Smooth muscle cell (in vitro differentiated cells): Measurements from ENCODE around the gene FAM53A. TPM values are rescaled to one million over a fixed set of nuclear protein-coding genes. Genes with fewer than 3 reads are reported as not detected.

Experiments used
- DNase-seq: peaks from one replicate; lab custom pipeline; 2025; ENCODE audit not compliant: unreplicated experiment; lab: John Stamatoyannopoulos, UW
- H2AFZ ChIP-seq: fragments of 200-600 bp; sonication (generic); 2 replicates; pipeline ENCODE4 v1.6.0; 2016; ENCODE audit warnings: antibody characterized with exemption, low read depth, mild to moderate bottlenecking
- H3F3A ChIP-seq: fragments of 200-600 bp; sonication (generic); 2 replicates; pipeline ENCODE4 v1.6.0; 2017; ENCODE audit warnings: antibody characterized with exemption, low read depth
- H3K27ac ChIP-seq: fragments of 200-600 bp; sonication (generic); 2 replicates; pipeline ENCODE4 v1.5.1; 2016; ENCODE audit warnings: low read depth, mild to moderate bottlenecking
- H3K27me3 ChIP-seq: fragments of 200-600 bp; sonication (generic); 2 replicates; pipeline ENCODE4 v1.6.1; 2016; ENCODE audit warnings: low read depth, mild to moderate bottlenecking
- H3K36me3 ChIP-seq: fragments of 200-600 bp; sonication (generic); 2 replicates; pipeline ENCODE4 v1.5.1; 2016; ENCODE audit warnings: low read depth
- H3K4me1 ChIP-seq: fragments of 200-600 bp; sonication (generic); 2 replicates; pipeline ENCODE4 v1.5.1; 2016; ENCODE audit warnings: low read depth
- H3K4me2 ChIP-seq: fragments of 200-600 bp; sonication (generic); 2 replicates; pipeline ENCODE4 v1.6.0; 2016; ENCODE audit warnings: mild to moderate bottlenecking
- H3K4me3 ChIP-seq: fragments of 200-600 bp; sonication (generic); 2 replicates; pipeline ENCODE4 v1.5.1; 2016; ENCODE audit warnings: mild to moderate bottlenecking
- H3K79me2 ChIP-seq: fragments of 200-600 bp; sonication (generic); 2 replicates; pipeline ENCODE4 v1.6.0; 2016; ENCODE audit warnings: low read depth, mild to moderate bottlenecking
- H3K9ac ChIP-seq: fragments of 200-600 bp; sonication (generic); 2 replicates; pipeline ENCODE4 v1.6.0; 2016; ENCODE audit warnings: low read depth
- H3K9me3 ChIP-seq: fragments of 200-600 bp; sonication (generic); replicated peaks from 2 replicates; pipeline ENCODE4 v1.5.1; 2016; ENCODE audit warnings: low read depth
- H4K20me1 ChIP-seq: fragments of 200-600 bp; sonication (generic); 2 replicates; pipeline ENCODE4 v1.6.0; 2016; ENCODE audit warnings: low read depth
- WGBS: methylation state at CpG from one replicate; pipeline ENCODE4 v1.1.7; 2016; ENCODE audit warnings: low lambda C conversion rate; 5-methylcytosine and 5-hydroxymethylcytosine counted together
- polyA plus RNA-seq: library from polyadenylated mRNA; unstranded; fragments of >200 nt; fragmentation: Nextera tagmentation; extraction: Ambion mirVana; gene quantifications from 2 replicates; pipeline ENCODE4 v1.2.1, GENCODE V29; 2016
- total RNA-seq: library from RNA; depleted of rRNA; stranded (reverse); fragments of >200 nt; gene quantifications from 2 replicates; pipeline ENCODE4 v1.2.3, GENCODE V29; 2014
- TF ChIP-seq, protein P1 (sequence below): fragments of 200-600 bp; sonication (generic); IDR thresholded peaks from 2 replicates; pipeline ENCODE4 v1.5.1; 2017; ENCODE audit warnings: borderline replicate concordance, mild to moderate bottlenecking, antibody characterized with exemption; ENCODE audit not compliant: insufficient read depth, poor library complexity, severe bottlenecking

The FAM53A gene
- total and polyA plus RNA-seq, 2 experiments from 2014 or later, result 0.70 TPM; not detected in 1

DNA sequence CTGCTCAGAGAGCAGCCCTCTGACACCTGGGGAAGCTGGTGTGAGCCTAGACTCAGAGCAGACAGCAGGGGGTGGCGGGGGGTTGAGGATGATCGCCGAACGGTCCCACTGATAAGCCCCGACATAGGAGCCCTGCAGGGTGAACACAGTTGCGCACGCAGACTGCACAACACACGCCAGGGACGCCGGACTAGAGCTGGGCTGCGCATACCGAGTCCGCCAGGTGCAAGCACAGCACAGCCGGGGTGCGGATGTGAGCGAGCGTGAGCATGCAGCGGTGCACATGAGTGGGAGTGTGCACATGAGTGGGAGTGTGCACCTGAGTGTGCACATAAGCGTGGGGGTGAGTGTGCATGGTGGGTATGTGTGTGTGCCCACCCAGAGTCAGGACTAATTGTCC lies 36.7 kb downstream of the FAM53A start:
- Histone ChIP-seq H4K20me1 (no peaks in the 10 kb centered on the region), H3K9ac (no peak overlapping the region), H3K4me1 (peaks cover 11% of the 10 kb centered on the region), H3K9me3 (no peaks in the 10 kb centered on the region), H3K4me3 (no peak overlapping the region), H3K27ac (no peak overlapping the region), H3K79me2 (no peaks in the 10 kb centered on the region), H2AFZ (no peak overlapping the region), H3K4me2 (no peak overlapping the region), H3F3A (no peaks in the 10 kb centered on the region), H3K27me3 (no peaks in the 10 kb centered on the region), H3K36me3 (no peaks in the 10 kb centered on the region)
- WGBS, result 96% methylated on average over 19 of the region's 19 CpGs
- TF ChIP-seq, protein P1, sequence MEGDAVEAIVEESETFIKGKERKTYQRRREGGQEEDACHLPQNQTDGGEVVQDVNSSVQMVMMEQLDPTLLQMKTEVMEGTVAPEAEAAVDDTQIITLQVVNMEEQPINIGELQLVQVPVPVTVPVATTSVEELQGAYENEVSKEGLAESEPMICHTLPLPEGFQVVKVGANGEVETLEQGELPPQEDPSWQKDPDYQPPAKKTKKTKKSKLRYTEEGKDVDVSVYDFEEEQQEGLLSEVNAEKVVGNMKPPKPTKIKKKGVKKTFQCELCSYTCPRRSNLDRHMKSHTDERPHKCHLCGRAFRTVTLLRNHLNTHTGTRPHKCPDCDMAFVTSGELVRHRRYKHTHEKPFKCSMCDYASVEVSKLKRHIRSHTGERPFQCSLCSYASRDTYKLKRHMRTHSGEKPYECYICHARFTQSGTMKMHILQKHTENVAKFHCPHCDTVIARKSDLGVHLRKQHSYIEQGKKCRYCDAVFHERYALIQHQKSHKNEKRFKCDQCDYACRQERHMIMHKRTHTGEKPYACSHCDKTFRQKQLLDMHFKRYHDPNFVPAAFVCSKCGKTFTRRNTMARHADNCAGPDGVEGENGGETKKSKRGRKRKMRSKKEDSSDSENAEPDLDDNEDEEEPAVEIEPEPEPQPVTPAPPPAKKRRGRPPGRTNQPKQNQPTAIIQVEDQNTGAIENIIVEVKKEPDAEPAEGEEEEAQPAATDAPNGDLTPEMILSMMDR, result no peak
- DNase-seq, result no peak

DNA sequence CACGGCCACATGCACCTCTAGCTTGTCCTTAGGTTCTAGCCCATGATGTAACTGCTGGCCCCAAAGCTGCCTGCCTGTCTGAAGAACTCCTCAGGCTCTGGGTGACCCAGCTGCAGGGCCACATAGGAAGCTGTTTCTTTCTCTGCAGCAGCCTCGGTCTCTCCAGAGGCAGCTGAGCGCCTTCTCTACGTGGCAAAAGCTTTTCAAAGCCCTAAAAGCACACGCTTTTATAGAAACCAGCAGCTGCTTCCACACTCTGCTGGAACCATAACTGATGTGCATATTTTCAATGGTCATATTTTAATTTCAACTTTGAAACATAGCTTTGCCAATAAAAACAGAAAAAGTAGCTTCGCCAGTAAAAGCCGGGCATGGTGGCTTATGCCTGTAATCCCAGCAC lies 37.4 kb downstream of the FAM53A start:
- Histone ChIP-seq H3K9me3 (no peaks in the 10 kb centered on the region), H3K79me2 (no peaks in the 10 kb centered on the region), H3K27ac (no peak overlapping the region), H3K4me3 (no peak overlapping the region), H3K27me3 (no peaks in the 10 kb centered on the region), H3K4me2 (no peak overlapping the region), H3K9ac (no peak overlapping the region), H4K20me1 (no peaks in the 10 kb centered on the region), H3F3A (no peaks in the 10 kb centered on the region), H2AFZ (no peak overlapping the region), H3K36me3 (no peaks in the 10 kb centered on the region), H3K4me1 (peaks cover 11% of the 10 kb centered on the region)
- DNase-seq, result no peak
- TF ChIP-seq, protein P1, result no peak
- 93% methylated on average over 7 of the region's 7 CpGs for WGBS

DNA sequence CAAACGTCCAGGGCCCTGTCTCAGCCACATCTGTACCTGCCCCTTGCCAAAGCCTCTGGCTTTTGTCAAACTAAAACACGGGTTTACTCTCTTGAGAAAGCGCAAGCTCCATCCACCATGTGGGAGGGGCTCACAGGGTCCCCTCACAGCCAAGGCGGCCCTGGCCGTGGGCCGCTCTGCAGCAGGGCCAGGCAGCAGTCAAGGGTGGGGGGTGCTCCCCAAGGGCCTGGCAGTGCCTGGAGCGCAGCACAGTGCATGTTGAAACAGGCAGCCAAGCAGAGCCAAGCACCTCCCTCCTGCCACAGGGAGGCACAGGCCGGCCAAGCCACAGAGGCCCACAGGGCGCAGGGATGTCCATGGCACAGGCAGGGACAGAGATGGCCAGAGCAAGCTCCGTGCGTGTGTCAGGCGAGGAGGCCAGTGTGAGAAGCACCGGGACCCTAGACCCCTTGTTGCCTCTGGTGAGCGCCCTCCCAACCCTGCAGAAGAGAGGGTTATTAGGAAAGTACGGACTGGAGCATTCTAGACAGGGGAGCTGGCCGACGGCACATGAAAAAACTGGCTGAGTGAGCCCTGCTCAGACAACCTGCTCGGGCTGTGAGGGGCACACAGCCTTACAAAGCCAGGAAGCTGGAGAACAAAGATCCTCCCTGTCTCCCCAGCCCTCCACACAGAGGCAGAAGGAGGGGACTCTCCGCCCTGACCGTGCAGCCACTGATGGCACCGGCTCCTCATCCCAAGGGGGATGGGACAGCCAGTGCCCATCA lies 39.0 kb downstream of the FAM53A start:
- no peaks in the 10 kb centered on the region for H4K20me1 ChIP-seq
- H3K27ac ChIP-seq, result no peak overlapping the region
- peaks cover 11% of the 10 kb centered on the region for H3K4me1 ChIP-seq
- DNase-seq, result no peak
- WGBS, result 62% methylated on average over 21 of the region's 21 CpGs
- no peaks in the 10 kb centered on the region for H3K79me2 ChIP-seq
- H3K4me3 ChIP-seq, result no peak overlapping the region
- no peak overlapping the region for H3K9ac ChIP-seq
- H3K27me3 ChIP-seq, result no peaks in the 10 kb centered on the region
- H3K4me2 ChIP-seq, result no peak overlapping the region
- TF ChIP-seq, protein P1, result no peak
- H3K36me3 ChIP-seq, result no peaks in the 10 kb centered on the region
- H3F3A ChIP-seq, result no peaks in the 10 kb centered on the region
- no peak overlapping the region for H2AFZ ChIP-seq
- no peaks in the 10 kb centered on the region for H3K9me3 ChIP-seq
